ENCODE results near the gene MYOF.
"Not testable (repeated sequence)": the region's sequence is repeated elsewhere in the genome, so short reads cannot be mapped to it uniquely, and the experiment has no call there.

The MYOF gene

DNA sequence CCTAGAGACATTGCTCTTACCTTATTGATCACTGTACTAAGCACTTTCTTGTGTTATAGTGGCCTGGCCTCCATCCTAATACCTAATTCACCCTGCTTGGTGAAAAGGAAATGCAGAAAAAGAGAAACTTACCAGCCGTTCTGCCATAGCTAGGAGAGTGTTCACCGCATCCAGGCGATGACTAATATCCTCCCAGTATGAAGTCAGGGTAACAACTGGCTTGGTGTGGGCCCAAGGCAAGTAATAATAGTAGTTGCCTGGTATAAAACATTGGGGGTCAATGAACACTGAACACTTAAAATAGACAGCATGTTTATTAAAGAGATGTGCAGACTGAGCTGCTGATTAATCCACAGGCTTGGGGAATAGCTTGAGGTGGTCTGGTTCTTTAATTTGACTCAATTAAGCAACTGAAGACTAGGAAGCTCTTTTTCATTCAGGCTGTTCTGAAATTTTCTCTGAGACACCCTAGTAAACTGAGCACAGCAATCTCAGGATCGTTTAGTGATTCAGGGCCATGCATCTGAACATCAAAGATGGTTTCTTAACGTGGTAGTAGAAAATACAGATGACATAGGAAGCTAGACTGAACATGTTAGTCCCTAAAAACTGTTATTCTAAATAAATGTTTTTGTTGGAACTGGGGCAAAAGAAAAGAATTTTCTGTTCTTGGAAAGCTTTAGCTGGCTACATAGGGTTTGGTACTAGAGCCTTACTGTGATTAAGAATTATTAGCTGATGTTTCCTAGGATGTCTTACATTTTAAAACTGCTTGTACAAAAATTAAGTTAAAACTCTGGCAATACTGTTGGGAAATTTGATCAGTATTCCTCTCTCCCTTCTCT, 102.2 kb downstream of the MYOF start:
- DNase-seq = no peak

DNA sequence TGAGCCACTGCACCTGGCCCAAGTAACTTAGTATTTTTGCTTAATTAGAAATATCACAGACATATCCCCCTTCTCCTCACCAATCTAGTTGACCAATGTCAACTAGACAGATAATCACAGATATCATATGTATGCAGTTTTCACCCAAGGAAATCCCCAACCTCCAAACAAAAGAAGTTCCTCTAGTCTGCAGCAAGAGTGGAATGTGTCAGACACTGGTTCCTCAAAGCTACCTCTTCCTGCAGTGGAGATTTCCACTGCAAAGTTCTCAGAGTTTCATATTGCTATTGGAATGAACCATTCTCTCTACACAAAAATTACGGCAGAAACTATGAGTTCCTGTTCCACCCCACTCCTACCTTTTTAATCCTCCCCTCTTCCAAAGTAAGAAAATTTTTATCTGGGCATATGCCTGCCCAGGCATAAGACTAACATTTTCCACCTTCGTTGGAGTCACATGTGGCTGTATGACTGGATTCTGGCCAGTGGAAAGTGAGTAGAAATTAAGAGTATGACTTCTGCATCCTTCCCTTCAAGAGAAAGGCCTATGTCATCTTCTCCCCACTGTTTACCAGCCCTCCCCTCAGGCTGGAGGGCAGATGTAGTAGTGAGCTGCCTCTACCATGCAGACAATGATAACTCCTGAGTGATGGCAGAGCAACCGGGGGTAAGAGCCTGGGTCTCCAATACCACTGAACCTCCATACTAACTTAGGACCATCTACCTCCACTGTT, 103.0 kb downstream of the MYOF start:
- no peak for DNase-seq

DNA sequence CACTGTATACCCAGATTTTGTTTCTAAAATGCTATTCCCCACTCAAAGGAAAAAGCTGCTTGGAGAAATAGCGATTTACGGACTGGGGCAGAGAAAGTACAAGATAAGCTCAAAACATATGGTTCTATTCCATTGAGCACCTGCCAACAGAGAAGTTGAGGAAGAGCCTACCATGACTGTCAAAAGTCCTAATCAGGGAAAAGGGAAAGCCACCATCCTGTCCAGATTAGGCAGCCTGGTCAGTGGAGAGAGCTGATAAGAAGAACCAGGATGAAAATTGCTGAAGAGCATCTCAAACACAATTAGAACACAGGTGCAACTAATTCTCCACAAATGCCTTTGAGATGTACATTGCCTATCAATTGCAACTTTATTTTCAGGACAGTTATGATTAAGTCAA, 104.1 kb downstream of the MYOF start:
- DNase-seq = no peak

DNA sequence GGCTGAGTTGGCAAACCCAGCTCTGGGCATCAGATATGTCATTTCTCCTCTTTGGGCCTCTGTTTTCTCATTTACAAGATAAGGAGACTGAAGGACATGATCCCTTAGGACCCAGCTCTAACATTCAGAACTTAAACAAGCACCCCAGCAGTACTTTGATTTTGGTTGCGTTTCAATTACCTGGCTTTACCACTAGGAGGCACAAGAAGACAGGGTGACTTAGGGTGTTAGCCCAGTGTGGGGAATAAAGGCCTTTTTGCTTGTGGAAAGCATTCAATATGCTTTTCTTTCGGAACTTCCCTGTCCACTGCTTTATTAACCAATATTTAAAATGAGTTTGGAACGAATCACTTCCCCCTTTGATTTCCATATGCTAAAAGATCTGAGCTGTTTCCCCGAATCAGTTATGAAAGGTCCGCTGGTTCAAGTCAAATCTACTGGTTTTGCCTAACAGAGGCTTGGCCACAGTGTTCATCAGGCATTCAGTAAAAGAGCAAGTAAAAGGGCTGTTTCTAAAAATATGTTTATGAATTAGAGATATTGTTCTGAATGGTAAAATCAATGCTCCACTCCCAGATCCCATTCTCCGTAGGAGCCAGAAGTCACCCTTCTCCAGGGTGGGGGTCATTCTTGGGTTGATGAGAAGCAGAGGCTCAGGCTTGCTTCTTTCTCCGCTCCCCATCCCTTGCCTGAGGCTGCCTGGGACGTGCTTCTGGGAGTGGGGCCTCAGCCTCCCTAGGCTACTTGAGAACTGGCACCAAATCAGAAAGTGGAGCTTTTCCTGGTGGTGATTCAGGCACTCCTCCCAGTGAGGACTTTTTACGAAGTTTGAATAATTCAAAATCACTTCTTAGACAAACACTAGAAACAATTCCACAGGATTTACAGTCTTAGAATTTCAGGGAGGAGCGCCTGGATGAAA, 105.5 kb downstream of the MYOF start:
- DNase-seq = peak; percentile 73

DNA sequence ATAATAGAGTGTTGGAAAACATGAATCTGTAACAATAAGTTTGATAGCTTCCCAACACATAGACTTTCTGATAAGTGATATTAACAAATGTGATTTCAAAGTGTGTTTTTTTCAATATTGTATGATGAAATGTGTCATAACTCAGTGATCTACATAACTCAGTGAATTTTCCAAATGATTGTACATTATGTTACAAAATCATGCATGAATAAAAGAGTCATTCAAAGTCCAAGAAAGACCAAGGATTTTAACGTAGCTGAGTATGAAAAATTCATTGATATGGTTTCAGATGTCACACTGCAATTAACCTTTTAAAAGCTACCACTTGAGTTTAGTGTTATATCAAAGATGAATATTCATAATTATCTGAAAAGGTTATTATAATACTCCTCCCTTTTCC, 111.2 kb downstream of the MYOF start:
- DNase-seq = no peak

DNA sequence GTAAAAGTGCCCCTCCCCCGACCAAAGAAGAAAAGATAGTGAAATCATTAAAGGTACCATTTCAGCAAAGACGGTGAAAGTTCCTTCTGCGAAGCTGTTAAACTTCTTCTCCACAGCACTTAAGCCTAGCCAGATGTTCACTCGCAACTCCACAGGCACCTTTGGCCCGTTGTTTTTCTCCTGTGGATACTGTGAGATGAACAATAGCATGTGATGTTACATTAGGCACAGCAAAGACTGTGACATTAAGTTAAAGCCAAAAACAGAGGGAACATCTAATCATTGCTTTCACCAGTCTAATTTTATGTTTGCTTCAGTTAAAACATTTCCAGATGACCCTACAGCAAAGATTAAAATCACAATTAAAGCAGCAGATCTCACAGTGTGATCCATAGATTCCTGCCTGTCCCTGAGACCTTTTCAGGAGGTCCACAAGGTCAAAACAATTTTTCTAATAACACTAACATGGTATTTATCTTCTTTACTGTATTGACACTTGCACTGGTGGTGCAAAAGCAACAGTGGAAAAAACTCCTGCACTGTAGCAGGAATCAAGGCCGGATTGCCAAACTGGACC, 112.5 kb downstream of the MYOF start:
- no peak for DNase-seq

DNA sequence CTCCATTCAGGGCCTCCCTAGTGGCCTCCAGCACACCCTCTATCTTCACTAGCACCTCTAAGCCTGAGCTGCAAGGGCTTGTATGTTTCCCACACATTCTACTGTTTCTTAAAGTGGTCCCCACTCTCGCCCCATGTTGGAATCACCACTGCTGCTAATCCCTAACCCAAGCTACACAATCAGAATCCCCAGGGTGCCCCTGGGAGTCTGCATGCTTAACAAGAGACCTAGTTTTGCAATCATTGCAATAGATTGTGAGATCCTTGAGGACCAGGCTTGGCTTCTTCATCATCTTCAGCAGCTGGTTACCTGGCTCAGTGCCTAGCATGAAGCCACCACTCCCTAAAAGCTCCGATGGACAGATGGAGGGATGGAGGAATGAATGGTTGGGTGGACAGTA, 113.9 kb downstream of the MYOF start:
- no peak for DNase-seq

DNA sequence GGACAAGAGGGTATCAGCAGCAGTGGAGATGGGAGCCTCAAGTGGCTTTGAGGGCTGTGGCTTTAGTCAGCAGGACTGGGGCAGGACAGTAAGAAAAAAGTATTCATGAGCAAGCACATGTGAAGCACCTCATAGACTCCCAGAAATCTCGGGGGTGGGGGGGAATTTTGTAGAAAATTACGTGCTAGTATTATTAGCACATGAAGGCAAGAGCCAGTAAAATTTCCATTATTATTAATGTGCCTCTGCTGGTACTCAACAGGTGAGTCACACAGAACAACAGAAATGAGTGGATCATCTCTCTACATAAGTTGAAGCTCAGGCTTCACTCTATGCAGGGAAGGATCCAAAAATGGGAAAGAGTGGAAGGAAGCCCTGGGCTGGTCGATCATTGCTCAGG, 114.5 kb downstream of the MYOF start:
- DNase-seq = no peak

DNA sequence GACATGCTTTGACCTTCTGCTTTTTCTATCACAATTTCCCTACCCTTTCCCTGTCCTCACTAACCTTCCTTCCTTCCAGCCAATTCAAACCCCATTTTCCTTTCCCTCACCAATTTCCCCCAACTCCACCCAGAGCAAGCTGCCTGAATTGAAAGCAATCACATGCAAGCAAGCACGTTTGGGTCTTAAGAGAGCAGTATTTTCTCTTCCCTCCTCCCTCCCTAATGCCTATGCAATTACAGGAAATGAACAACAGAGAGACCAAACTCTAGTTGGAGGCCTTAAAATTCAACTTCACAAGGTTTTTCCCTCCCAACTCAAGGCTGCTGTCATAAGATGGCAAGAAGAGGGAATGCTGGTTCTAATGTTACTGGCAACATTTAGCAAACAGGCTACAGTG, 117.2 kb downstream of the MYOF start:
- no peak for DNase-seq

DNA sequence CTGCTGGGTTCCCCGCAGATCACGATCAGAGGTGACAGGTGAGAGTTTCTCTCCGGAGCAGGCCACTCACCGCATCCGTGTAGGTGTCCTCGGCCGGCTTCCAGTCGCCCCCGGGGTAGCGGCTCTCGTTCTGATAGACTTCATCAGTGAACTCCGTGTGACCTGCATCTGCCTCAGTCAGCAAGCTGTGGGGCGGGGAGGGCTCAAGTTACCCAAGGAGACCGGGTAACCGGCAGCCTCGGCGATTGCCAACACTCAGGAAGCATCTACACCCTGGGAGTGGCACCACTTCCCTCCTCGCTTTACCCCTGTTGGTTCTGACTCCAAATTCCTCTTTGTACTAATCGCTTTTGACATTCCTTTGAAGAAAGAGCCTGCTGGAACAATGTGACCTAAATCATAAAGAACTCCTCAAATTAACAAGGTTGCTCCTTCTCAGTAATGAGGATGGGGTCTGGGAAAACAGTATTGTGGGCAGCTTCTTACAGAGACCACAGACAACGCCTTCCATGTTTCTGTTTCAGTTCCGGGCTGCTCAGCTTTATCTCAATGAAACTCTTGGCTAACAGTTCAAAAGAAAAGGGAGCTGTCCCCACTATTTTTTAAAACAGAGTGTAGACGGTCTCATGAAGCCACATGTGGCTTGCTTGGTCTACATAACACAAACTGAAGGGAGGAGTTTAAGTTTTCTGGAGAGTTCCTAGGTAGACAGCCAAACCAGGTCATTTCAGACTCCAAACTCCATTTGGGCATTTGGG, 118.1 kb downstream of the MYOF start:
- DNase-seq = peak; percentile 36

DNA sequence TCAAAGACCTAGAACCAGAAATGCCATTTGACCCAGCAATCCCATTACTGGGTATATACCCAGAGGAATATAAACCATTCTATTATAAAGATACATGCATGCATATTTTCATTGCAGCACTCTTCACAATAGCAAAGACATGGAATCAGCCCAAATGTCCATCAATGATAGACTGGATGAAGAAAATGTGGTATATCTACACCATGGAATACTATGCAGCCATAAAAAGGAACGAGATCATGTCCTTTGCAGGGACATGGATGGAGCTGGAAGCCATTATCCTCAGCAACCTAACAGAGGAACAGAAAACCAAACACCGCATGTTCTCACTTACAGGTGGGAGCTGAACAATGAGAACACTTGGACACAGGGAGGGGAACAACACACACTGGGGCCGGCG, 123.7 kb downstream of the MYOF start:
- DNase-seq = not testable (repeated sequence)

DNA sequence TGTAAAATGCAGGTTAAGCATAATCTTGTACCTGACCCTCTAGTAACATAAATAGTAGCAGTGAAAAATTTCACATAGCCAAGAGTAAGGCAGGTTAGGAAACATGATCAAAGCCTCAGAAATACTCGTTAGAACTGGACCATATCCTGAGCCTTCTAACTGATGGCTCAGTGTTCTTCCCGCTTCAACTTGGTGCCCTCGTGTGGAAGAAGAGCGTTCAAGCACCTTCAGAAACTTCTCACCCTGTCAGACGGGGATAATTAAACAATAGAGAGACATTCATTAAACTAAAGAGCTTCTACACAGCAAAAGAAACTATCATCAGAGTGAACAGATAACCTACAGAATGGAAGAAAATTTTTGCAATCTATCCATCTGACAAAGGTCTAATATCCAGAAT, 124.5 kb downstream of the MYOF start:
- no peak for DNase-seq

DNA sequence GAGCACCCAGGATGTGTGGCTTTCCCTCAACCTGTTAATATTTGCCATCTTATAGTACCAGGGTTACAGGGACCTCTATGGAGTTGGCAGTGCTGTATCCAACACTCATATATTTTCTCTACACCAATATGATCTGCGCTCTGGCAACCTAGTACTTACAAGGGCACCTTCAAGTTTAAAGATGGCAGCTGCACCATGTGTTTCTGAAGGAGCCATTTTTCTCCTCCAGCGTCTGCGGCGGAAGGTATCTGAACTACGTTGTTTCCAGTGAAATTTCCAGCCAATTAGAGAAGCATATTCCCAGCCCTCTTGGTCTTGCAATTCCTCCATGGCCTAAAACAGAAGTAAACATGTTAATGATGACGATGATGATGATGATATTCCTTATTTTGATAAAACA, 125.6 kb downstream of the MYOF start:
- DNase-seq = no peak

DNA sequence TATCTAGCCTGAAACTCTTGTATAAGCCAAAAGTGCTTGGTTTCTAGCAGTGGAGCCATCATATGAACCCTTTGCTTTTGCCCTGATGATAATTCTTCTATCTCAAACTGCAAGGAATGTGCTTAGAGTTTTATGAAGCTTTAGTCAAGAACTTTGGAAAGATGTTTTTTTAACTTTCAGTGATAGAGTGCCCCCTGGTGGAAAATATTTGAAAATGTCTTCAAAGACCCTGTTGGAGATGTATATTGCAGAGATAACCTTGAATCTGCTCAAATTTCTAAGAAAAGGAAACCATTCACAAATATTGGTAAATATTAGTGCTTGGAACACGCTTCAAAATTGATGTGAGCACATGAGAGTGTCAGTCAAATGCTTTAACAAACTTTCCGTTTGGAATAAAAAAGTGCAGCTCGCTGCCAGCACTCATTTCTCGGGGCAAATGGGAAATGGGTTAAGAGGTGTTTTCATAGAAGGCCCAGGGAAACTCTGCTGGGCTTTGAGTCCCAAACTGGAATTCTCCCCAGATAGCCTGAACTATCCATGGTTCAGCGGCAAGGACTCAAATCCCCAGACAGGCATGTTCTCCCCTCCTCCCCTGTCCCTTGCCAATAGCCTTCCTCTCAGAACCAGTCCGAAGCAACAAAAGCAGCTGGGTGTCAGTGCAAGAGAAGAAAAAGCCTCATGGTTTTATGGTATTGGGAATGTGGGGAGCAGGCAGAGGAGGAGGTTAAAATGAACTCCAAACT, 129.3 kb downstream of the MYOF start:
- DNase-seq = no peak

DNA sequence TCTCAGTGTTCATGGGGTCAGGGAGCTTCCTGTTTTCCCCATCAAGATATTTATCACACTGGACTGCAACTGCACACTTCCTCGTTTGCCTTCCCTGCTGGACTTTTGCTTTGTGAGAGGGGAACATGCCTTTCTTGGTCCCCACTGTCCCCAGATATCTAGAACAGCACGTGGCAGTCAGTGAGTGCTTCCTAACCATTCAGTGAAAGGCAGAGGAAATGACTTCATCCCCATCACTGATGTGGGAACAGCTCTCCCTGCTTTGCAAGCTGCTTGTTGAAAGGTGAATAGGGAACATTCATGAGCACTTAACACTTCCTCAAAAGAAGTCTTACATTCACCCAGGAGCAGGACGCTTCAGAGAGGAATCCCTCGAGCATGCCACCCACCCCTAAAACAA, 135.4 kb downstream of the MYOF start:
- no peak for DNase-seq

DNA sequence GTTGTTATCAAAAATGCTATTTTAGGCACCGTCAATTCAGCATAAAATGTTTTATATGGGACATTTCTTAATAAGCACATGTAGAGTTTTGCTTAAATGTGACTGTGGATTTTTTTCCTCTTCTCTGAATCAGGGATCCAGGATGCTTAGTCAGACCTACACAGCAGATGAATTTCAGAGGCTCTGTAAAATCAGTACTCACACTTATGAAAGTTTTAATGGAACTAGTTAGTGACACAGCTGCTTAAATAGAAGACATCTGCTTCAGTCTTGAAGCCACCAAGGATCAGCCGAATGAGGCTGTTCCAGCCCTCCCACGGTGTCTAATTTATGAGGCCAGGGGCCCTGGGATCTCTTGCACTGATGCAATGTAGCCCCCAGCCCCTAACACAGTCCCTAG, 136.0 kb downstream of the MYOF start:
- no peak for DNase-seq

DNA sequence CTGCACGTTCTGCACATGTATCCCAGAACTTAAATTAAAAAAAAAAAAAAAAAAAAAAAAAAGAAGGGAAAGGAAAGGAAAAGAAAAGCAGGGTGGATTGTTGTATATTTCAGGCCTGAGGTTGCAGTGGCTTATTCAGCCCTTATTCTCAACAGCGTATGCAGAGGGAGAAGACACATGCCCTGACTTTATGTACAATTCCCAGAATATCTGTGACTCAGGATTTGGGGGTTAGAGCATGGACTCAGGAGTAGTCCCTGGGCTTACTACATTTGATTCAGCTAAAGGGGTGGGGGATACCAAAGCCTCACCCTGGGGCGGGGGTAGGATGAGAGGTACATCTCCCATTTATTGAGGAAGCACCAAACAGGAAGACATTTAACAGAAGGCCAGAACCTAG, 137.4 kb downstream of the MYOF start:
- no peak for DNase-seq

DNA sequence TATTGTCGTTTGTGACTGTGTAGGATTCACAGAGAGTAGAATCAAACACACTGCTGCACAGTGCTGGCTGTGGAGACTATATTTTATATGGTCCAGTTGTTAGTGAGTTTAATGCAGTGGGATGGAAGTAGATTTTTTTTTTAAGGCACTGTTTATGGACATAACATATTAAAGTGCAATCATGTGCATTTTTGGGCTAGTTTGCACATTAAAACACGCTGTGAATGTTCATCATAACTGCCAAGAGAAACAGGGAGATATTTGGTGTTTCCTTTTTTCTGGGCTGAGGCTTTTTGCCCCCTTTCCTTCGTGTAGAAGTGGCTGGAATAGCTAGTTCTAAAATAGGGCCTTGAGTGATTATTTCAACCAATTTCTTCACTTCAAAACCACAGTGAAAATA, 139.2 kb downstream of the MYOF start:
- DNase-seq = no peak

DNA sequence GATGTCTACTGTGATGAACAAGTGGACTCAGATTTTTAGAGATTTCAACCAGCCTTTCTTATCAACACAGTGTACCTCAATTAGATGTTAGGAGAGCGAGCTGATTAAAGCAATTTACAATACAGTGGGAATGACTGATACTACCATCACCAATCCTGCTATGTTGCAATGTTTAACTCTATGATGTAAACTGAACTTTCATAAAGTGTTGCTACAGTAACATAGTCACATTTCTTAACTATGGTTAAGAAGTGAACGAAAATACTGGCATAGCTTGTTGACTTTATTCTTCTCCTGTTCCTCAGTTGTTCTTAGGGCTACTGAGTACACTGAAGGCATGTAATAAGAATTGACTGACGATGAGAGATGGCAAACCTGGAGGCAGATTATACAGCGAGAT, 139.8 kb downstream of the MYOF start:
- DNase-seq = no peak

DNA sequence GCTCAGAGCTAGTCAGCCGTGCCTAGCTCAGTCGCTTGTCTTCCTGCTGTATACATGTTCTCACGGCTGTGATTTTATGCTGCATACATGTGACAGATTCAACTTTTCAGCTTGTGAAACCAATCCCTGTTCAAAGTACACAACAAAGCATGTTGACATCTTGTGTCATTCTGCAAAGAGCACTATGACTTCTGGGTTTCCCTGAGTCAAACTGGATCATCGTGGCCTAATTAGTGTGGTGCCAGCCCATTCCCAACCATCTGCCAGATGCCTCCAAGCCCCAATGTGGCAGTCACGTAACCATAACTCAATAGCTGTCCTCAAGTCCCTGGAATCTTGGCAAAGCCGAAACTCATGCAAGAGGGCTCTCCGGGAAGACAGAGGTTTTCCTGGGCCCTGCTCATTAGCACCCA, 144.8 kb downstream of the MYOF start:
- no peak for DNase-seq

DNA sequence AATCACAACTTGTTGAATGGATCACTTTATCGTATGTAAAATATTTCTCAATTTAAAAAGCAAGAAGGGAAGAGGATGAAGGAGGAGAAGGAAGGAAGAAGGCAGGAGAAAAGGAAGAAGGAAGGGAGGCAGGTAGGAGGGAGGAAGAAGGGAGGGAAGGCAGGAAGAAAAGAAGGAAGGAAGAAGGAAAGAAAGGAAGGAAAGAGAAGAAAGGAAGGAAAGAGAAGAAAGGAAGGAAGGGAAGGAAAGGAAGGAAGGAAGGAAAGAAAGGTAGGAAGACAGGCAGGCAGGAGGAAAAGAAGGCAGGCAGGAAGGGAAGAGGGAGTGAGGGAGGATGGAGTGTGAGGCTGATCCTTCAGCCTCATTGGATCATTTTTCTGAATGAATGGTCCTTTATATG, 145.5 kb downstream of the MYOF start:
- DNase-seq = no peak

DNA sequence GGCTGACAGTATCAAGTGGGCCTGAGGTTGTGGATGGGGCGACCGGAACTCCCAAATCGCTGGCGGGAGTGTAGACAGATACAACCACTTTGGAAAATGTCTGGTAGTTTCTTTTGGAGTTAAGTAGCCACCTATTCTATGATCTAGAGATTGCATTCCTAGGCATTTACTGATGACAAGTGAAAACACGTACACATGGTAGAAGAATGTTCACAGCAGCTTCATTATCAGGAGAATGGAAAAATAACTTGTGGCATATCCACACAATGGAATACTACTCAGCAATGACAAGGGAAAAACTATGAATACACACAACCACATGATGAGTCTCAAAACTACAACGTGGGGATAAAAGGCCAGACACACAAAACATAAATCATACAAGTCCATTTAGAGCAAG, 146.0 kb downstream of the MYOF start:
- no peak for DNase-seq

Data from femur (tissue), 1 donor.